GM18907 (cell line): ENCODE measurements around the gene CYP27B1.

Source experiments
- ATAC-seq: cut with Tn5 transposase; IDR thresholded peaks from one replicate; pipeline ENCODE4 v1.9.1; 2021; ENCODE audit warnings: mild to moderate bottlenecking, moderate library complexity; ENCODE audit not compliant: unreplicated experiment

Gene CYP27B1

GRCh38 chr12:57753756-57754337 is 13.0 kb downstream of the CYP27B1 start:
- ATAC-seq = no peak

- no peak for ATAC-seq
These were observed 14.2 kb downstream of the CYP27B1 start for GRCh38 chr12:57752668-57753000.

GRCh38 chr12:57751788-57752667 is 14.8 kb downstream of the CYP27B1 start, which contains the start of gene CDK4:
TSS of gene CDK4 (minus strand) at chr12:57752310. CDS start at chr12:57751717, 593 bp downstream.
- ATAC-seq = peak; percentile 75

GRCh38 chr12:57751432-57751787 is 15.5 kb downstream of the CYP27B1 start:
- no peak for ATAC-seq

- ATAC-seq = no peak
These were observed 16.1 kb downstream of the CYP27B1 start for GRCh38 chr12:57750561-57751431.

- ATAC-seq = no peak
These were observed 17.8 kb downstream of the CYP27B1 start for GRCh38 chr12:57749061-57749460.

- no peak for ATAC-seq
These were observed 20.9 kb downstream of the CYP27B1 start for GRCh38 chr12:57746025-57746424.

GRCh38 chr12:57745485-57745881 is 21.4 kb downstream of the CYP27B1 start:
- no peak for ATAC-seq

- peak; percentile 85 for ATAC-seq
These were observed 21.9 kb downstream of the CYP27B1 start, which contains the start of gene TSPAN31 for GRCh38 chr12:57744777-57745484. TSS of gene TSPAN31 (plus strand) at chr12:57745039. CDS start at chr12:57745155, 116 bp downstream.

GRCh38 chr12:57744194-57744776 is 22.6 kb downstream of the CYP27B1 start:
- ATAC-seq = peak; percentile 33

- no peak for ATAC-seq
These were observed 23.1 kb downstream of the CYP27B1 start for GRCh38 chr12:57743769-57744168.

GRCh38 chr12:57741844-57742738 is 24.8 kb downstream of the CYP27B1 start:
- peak; percentile 64 for ATAC-seq

- ATAC-seq = no peak
These were observed 25.5 kb downstream of the CYP27B1 start for GRCh38 chr12:57741413-57741789.

GRCh38 chr12:57740656-57741412 is 26.0 kb downstream of the CYP27B1 start:
- ATAC-seq = peak; percentile 60

GRCh38 chr12:57739914-57740538 is 26.9 kb downstream of the CYP27B1 start:
- ATAC-seq = no peak

GRCh38 chr12:57739387-57739786 is 27.5 kb downstream of the CYP27B1 start:
- no peak for ATAC-seq

GRCh38 chr12:57738661-57739237 is 28.1 kb downstream of the CYP27B1 start, which contains the start of gene AGAP2:
TSS of gene AGAP2 (minus strand) at chr12:57738742. CDS start at chr12:57738246, 496 bp downstream.
- ATAC-seq = no peak
